Effector memory CD4-positive, alpha-beta T cell (primary cell): Measurements from ENCODE around the gene TMEM26.

ENCODE experiments used
- DNase-seq, 3 donors: peaks; one replicate each; pipeline ENCODE4 v3.0.0-alpha.2; 2020
- H3K27ac ChIP-seq: 2 replicates; pipeline ENCODE4 v1.7.0; 2013; ENCODE audit warnings: mild to moderate bottlenecking, low read length, moderate library complexity; ENCODE audit not compliant: insufficient read depth, poor library complexity, severe bottlenecking
- H3K27me3 ChIP-seq: replicated peaks from 2 replicates; pipeline ENCODE4 v1.7.0; 2013; ENCODE audit warnings: mild to moderate bottlenecking, low read length; ENCODE audit not compliant: insufficient read depth, control insufficient read depth, poor library complexity, severe bottlenecking
- H3K36me3 ChIP-seq: 2 replicates; pipeline ENCODE4 v1.7.0; 2013; ENCODE audit warnings: mild to moderate bottlenecking, low read length, moderate library complexity; ENCODE audit not compliant: control insufficient read depth, insufficient read depth
- H3K4me1 ChIP-seq: 2 replicates; pipeline ENCODE4 v1.7.0; 2013; ENCODE audit warnings: low read length, mild to moderate bottlenecking; ENCODE audit not compliant: control insufficient read depth, insufficient read depth, poor library complexity, severe bottlenecking
- H3K4me3 ChIP-seq: 2 replicates; pipeline ENCODE4 v1.7.0; 2013; ENCODE audit warnings: low read length, low read depth, mild to moderate bottlenecking; ENCODE audit not compliant: insufficient read depth, poor library complexity, severe bottlenecking
- H3K9me3 ChIP-seq: 2 replicates; pipeline ENCODE4 v1.7.0; 2013; ENCODE audit warnings: mild to moderate bottlenecking, low read length, moderate library complexity; ENCODE audit not compliant: control insufficient read depth

Gene TMEM26

GRCh38 chr10:61357687-61358086 is 95.5 kb downstream of the TMEM26 start:
- Histone ChIP-seq H3K36me3 (no peaks in the 10 kb centered on the region), H3K4me1 (no peaks in the 10 kb centered on the region), H3K27ac (no peak overlapping the region), H3K4me3 (no peak overlapping the region), H3K9me3 (no peaks in the 10 kb centered on the region), H3K27me3 (no peaks in the 10 kb centered on the region)
- no peak for DNase-seq
